ENCODE measurements around the gene EGLN1.

EGLN1 gene

GRCh38 chr1:231387770-231388669 is 34.1 kb downstream of the EGLN1 start:
- TF ChIP-seq CTCF (IDR thresholded peaks at IDR 0.05; ENCODE audit: low read depth, low read length, missing control alignments): no peak
- no peak overlapping the region for H3K4me3 ChIP-seq (replicated peaks; ENCODE audit: low read depth, low read length)
- peak; percentile 24 for DNase-seq (ENCODE audit: extremely low read depth, low read depth)

GRCh38 chr1:231386466-231386865 is 35.6 kb downstream of the EGLN1 start:
- H3K4me3 ChIP-seq (replicated peaks; ENCODE audit: low read depth, low read length): no peak overlapping the region
- DNase-seq (ENCODE audit: extremely low read depth, low read depth): no peak
- TF ChIP-seq CTCF (IDR thresholded peaks at IDR 0.05; ENCODE audit: low read depth, low read length, missing control alignments): no peak

GRCh38 chr1:231385416-231385748 is 36.7 kb downstream of the EGLN1 start:
- TF ChIP-seq CTCF (IDR thresholded peaks at IDR 0.05; ENCODE audit: low read depth, low read length, missing control alignments): no peak
- no peak for DNase-seq (ENCODE audit: extremely low read depth, low read depth)
- no peak overlapping the region for H3K4me3 ChIP-seq (replicated peaks; ENCODE audit: low read depth, low read length)

- TF ChIP-seq CTCF (IDR thresholded peaks at IDR 0.05; ENCODE audit: low read depth, low read length, missing control alignments): no peak
- no peak for DNase-seq (ENCODE audit: extremely low read depth, low read depth)
- no peak overlapping the region for H3K4me3 ChIP-seq (replicated peaks; ENCODE audit: low read depth, low read length)
These were observed 37.2 kb downstream of the EGLN1 start for GRCh38 chr1:231384696-231385415.

GRCh38 chr1:231383159-231383860 is 38.8 kb downstream of the EGLN1 start:
- no peak for TF ChIP-seq CTCF (IDR thresholded peaks at IDR 0.05; ENCODE audit: low read depth, low read length, missing control alignments)
- no peak overlapping the region for H3K4me3 ChIP-seq (replicated peaks; ENCODE audit: low read depth, low read length)
- DNase-seq (ENCODE audit: extremely low read depth, low read depth): no peak

GRCh38 chr1:231382426-231382825 is 39.7 kb downstream of the EGLN1 start:
- no peak for DNase-seq (ENCODE audit: extremely low read depth, low read depth)
- H3K4me3 ChIP-seq (replicated peaks; ENCODE audit: low read depth, low read length): no peak overlapping the region
- no peak for TF ChIP-seq CTCF (IDR thresholded peaks at IDR 0.05; ENCODE audit: low read depth, low read length, missing control alignments)
